SJCRH30 (cell line): ENCODE results near the gene GRIA3. TPM values are rescaled to one million over a fixed set of nuclear protein-coding genes. Genes with fewer than 3 reads are reported as not detected.

ENCODE experiments used
- DNase-seq, 2 experiments: peaks; one replicate each; pipeline ENCODE4 v3.0.0-alpha.2; 2015 to 2020
- H3K27ac ChIP-seq: fragments of 250-450 bp; sonication (Bioruptor Pico); 2 replicates; pipeline ENCODE4 v1.5.1; 2020; ENCODE audit warnings: mild to moderate bottlenecking, moderate library complexity
- H3K27me3 ChIP-seq: fragments of 250-450 bp; sonication (Bioruptor Pico); 2 replicates; pipeline ENCODE4 v1.5.1; 2020; ENCODE audit warnings: mild to moderate bottlenecking, moderate library complexity
- H3K36me3 ChIP-seq: fragments of 250-450 bp; sonication (Bioruptor Pico); 2 replicates; pipeline ENCODE4 v1.5.1; 2020; ENCODE audit warnings: mild to moderate bottlenecking, moderate library complexity
- H3K4me1 ChIP-seq: fragments of 250-450 bp; sonication (Bioruptor Pico); 2 replicates; pipeline ENCODE4 v1.5.1; 2020; ENCODE audit warnings: mild to moderate bottlenecking, moderate library complexity
- H3K4me3 ChIP-seq: fragments of 250-450 bp; sonication (Bioruptor Pico); 2 replicates; pipeline ENCODE4 v1.5.1; 2020; ENCODE audit warnings: mild to moderate bottlenecking, moderate library complexity
- H3K9me3 ChIP-seq: fragments of 250-450 bp; sonication (Bioruptor Pico); replicated peaks from 2 replicates; pipeline ENCODE4 v1.5.1; 2020; ENCODE audit warnings: mild to moderate bottlenecking, moderate library complexity
- total RNA-seq: library from RNA; depleted of rRNA; stranded (reverse); fragments of >200 nt; shearing (Covaris generic); gene quantifications from 2 replicates; pipeline ENCODE4 v1.2.3, GENCODE V29; 2014

The GRIA3 gene
- total RNA-seq, 1 experiment from 2014 or later = not detected

DNA sequence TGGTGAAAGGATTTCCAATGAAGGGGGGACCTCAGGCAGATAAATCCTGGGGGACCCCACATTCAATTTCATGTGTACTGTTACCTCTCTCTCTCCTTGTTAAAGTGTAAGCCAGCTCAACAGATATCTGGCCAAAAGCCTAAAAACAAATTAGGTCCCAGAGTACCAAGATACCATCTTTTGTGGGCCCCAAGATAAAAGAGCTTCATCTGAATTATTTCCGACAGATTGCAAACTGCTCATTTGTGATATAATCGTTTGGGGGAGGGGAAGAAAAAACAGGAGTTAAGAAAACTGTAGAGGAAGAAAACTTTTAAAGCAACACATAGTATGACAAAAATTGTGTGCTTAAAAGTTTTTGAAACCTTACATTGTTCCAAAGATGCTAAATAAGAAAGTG is 33.6 kb downstream of the GRIA3 start:
- Histone ChIP-seq H3K4me3 (no peak overlapping the region), H3K4me1 (no peaks in the 10 kb centered on the region), H3K27ac (no peak overlapping the region), H3K27me3 (no peaks in the 10 kb centered on the region), H3K36me3 (no peaks in the 10 kb centered on the region), H3K9me3 (no peaks in the 10 kb centered on the region)
- DNase-seq = no peak

DNA sequence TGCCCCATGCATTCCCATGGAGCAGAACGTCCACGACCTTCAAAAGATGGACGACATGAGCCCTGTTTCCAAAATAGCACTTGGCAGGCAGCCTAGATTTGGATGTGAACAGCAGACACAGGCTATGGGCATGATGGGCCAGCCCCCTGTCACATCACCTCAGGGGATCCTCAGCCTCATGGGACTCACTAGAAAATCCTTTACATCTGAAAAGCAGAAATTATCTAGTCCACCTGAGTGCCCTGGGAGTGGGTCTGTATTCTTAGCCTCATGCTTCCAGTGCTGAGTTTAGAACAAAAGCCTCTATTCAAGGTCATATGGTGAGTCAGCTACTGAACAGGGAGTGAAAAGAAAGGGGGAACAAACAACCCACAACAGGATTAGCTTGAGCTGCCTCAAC is 35.8 kb downstream of the GRIA3 start:
- Histone ChIP-seq H3K4me1 (no peaks in the 10 kb centered on the region), H3K36me3 (no peaks in the 10 kb centered on the region), H3K4me3 (no peak overlapping the region), H3K27me3 (no peaks in the 10 kb centered on the region), H3K27ac (no peak overlapping the region), H3K9me3 (no peaks in the 10 kb centered on the region)
- peak in 1 of 2 experiments; percentile 15 for DNase-seq

DNA sequence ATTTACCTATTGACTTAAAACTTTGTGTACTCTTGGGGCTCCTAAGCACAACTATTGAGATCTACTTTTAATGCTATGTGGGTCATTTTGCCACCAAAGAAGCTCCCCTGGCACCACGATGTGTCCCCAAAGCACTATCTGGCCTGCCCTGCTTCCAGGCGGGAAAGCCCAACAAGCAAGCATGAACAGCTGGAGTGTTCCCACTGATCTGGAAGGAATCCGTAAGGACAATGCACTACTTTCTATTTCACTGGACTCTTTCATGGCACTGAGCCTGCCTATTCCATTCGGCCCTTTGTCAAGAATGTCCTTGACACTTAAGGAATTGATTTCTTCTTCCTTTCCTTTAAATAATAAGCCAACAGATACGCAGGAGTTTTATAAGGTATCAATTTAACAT is 38.8 kb downstream of the GRIA3 start:
- no peaks in the 10 kb centered on the region for H3K27me3 ChIP-seq
- H3K4me1 ChIP-seq = no peaks in the 10 kb centered on the region
- no peaks in the 10 kb centered on the region for H3K9me3 ChIP-seq
- H3K36me3 ChIP-seq = no peaks in the 10 kb centered on the region
- no peak for DNase-seq
- H3K27ac ChIP-seq = no peak overlapping the region
- no peak overlapping the region for H3K4me3 ChIP-seq

DNA sequence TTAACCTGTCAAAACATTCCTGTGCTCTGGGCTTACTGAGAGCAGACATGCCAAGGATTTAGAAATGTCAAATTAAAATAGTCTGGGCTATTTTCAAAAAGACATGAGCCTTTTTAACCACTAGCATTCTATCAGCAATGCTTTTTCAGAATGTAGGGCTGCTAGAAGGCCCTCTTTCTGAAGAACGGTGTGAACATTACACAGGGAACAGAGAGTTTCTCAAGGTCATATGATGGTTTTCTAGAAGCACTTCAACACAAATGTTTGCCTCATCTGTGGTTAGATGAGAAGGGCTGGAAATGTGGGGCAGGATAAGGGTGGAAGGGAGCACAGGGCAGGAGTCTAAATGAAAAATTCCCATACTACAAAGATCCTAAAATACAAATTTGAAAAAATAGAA is 39.3 kb downstream of the GRIA3 start:
- Histone ChIP-seq H3K4me1 (no peaks in the 10 kb centered on the region), H3K27me3 (no peaks in the 10 kb centered on the region), H3K4me3 (no peak overlapping the region)

DNA sequence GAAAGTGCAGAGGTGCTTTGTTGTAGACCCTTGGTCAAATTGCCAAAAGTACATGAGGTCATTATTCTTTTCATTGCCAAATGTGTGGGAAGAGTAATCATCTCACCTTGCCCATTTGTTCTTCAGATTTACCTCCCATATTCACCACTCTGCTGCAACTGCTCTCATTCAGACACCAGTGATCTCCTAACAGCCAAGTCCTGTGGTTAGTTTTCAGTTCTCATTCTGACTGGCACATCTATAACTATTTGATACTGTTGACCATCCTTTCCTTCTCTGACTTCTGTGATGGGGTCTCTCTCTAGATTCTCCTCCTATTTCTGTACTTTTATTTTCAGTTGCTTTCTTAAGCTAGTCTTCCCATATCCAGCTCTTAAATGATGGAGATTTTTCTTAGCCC is 39.8 kb downstream of the GRIA3 start:
- Histone ChIP-seq H3K9me3 (no peaks in the 10 kb centered on the region), H3K27me3 (no peaks in the 10 kb centered on the region), H3K4me3 (no peak overlapping the region), H3K36me3 (no peaks in the 10 kb centered on the region), H3K27ac (no peak overlapping the region), H3K4me1 (no peaks in the 10 kb centered on the region)
- DNase-seq = no peak

More for the DNA sequence above, 39.3 kb downstream of the GRIA3 start:
- DNase-seq = no peak
- Histone ChIP-seq H3K27ac (no peak overlapping the region), H3K36me3 (no peaks in the 10 kb centered on the region), H3K9me3 (no peaks in the 10 kb centered on the region)

DNA sequence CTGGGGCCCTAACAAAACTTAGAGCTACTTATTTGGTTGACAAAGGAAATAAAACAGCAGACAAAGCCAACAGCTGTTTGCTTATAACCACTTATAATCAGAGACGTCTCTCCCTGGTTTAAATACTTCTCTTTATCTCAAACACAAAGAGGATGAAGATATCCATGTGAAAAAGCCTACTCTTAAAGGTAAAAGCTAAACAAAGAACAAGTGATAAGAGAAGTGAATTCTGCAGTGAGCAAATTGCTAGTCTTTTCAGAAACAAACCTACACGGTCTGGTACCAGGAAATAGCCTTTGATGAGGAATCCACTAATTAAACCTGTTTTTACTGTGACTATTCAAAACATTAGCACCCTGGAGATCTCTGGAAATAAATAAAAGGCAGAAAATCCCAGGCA is 46.7 kb downstream of the GRIA3 start:
- H3K4me1 ChIP-seq = no peaks in the 10 kb centered on the region
- H3K27me3 ChIP-seq = no peaks in the 10 kb centered on the region
- no peak for DNase-seq
- H3K9me3 ChIP-seq = no peaks in the 10 kb centered on the region
- H3K27ac ChIP-seq = no peak overlapping the region
- H3K4me3 ChIP-seq = no peak overlapping the region
- no peaks in the 10 kb centered on the region for H3K36me3 ChIP-seq

DNA sequence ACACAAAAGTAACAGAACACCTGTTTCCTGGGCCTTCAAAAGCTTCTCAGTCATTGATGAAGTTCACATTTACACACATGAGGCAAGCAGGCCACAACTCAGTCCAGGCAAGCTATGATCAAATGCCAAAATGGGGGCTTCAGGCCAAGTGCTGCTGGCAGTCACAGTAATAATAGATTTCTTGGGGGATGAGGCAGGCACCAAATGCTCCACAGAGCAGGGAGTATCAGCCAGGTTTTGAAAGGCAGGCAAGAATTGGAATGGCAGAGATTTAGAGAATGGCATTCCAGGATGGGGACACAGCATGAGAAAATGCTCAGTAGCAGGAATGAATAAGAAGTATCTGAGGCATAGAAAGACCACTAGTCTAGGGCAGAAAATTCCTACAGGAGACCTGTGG is 52.8 kb downstream of the GRIA3 start:
- Histone ChIP-seq H3K27ac (no peak overlapping the region), H3K9me3 (no peaks in the 10 kb centered on the region), H3K4me3 (no peak overlapping the region), H3K27me3 (no peaks in the 10 kb centered on the region), H3K4me1 (no peaks in the 10 kb centered on the region), H3K36me3 (no peaks in the 10 kb centered on the region)
- DNase-seq = no peak

DNA sequence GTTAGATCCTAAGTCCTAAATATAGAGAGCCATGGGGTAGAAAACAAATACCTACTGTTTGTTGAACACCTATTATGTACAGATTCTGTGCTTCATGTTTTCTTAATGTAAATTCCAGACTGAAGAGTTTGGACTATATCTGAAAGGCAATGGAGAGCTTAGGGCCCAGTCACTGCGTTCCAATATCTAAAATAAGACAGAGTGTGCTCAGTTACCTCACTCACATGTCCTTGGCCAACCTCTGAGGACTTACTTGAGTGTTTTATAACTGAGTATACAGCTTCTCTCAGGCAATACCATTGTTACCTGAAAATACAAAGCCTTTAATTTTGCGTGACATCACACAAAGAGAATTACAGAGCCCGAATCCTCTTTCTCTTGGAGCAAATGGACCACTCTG is 53.2 kb downstream of the GRIA3 start:
- no peaks in the 10 kb centered on the region for H3K36me3 ChIP-seq
- H3K27me3 ChIP-seq = no peaks in the 10 kb centered on the region
- H3K27ac ChIP-seq = no peak overlapping the region
- no peaks in the 10 kb centered on the region for H3K4me1 ChIP-seq
- H3K9me3 ChIP-seq = no peaks in the 10 kb centered on the region
- no peak overlapping the region for H3K4me3 ChIP-seq
- no peak for DNase-seq

DNA sequence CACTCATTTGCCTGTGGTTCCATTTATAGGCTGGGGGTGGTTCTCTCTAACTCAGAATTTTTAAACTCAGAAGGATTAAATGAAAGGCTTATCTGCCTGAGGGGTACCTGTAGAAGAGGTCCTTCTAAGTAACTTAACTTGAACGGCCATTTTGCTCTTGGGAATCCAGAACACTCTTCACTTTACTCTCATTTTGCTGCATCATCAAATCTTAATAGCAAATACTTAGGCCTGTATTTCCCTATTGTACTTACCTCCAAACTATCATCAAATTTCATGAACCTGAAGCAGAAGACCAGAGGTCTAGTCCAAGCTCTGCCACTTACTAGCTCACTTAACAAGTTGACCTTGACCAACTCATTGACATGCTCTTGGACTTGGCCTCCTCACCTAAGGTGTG is 70.4 kb downstream of the GRIA3 start:
- Histone ChIP-seq H3K36me3 (no peaks in the 10 kb centered on the region), H3K4me1 (no peaks in the 10 kb centered on the region), H3K9me3 (no peaks in the 10 kb centered on the region), H3K4me3 (no peak overlapping the region), H3K27me3 (no peaks in the 10 kb centered on the region), H3K27ac (no peak overlapping the region)
- no peak for DNase-seq

DNA sequence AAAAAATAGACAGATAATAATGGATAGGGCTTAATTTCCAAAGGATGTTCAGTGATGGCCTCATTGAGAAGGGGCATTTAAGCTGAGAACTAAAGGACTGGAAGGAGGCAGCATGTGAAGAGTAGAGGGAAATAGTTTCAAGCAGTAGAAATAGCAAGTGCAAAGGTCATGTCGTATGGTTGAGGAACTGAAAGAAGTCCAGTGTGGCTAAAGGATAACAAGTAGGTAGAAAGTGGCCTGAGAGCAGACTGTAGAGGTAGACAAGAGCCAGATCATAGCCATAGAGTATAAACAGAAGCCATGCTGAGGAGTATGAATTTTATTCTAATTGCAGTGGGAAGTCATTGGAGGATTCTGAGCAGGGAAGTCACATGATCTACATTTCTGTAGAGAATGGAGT is 72.3 kb downstream of the GRIA3 start:
- H3K27me3 ChIP-seq = no peaks in the 10 kb centered on the region
- no peaks in the 10 kb centered on the region for H3K4me1 ChIP-seq
- no peak overlapping the region for H3K4me3 ChIP-seq
- no peaks in the 10 kb centered on the region for H3K36me3 ChIP-seq
- H3K27ac ChIP-seq = no peak overlapping the region
- no peaks in the 10 kb centered on the region for H3K9me3 ChIP-seq
- no peak for DNase-seq

DNA sequence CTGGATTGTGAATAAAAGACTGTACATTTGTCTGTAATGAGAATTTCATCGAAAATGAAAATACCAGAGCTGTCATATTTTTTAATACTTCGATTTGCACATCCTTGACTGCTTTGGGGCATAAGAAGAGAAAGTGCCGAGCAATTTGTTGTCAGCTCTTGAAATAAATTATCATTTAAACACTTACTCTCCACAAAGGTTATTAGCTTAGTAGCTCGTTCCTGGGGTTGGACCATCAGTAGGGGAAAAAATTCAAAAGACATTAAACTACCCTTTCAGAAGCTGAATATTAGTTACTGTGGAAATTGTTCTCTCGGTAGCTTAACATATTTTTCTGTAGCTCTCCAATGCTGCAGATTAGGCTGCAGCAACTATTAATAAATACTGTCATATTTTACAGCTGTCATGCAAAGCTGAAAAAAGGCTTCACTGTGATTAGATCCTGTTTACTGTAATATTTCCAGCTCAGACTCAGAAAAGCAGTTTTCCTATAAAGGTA is 76.9 kb downstream of the GRIA3 start:
- no peak for DNase-seq
- Histone ChIP-seq H3K27ac (no peak overlapping the region), H3K27me3 (no peaks in the 10 kb centered on the region), H3K36me3 (no peaks in the 10 kb centered on the region), H3K9me3 (no peaks in the 10 kb centered on the region), H3K4me1 (no peaks in the 10 kb centered on the region), H3K4me3 (no peak overlapping the region)

DNA sequence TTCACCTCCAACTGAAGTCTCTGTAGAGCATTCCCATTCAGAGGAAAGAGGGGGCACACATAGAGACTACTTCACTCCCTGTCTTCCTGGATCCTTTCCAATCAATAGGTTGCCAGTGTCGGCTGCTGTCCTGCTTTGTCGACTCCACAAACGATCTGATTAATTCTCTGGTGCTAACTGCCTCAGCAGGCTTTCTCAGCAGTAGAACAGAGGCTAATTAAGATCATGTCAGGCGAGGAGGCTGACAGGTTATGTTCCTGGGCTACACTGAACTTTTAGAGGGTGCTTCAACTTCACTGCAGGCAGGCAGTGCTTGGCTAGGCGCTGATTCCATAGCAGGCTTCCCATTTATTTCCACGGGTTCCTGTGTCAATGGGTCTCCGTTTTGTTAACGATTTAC is 79.2 kb downstream of the GRIA3 start:
- no peak for DNase-seq
- no peaks in the 10 kb centered on the region for H3K4me1 ChIP-seq
- H3K36me3 ChIP-seq = no peaks in the 10 kb centered on the region
- no peak overlapping the region for H3K27ac ChIP-seq
- no peaks in the 10 kb centered on the region for H3K9me3 ChIP-seq
- H3K4me3 ChIP-seq = no peak overlapping the region
- H3K27me3 ChIP-seq = no peaks in the 10 kb centered on the region

DNA sequence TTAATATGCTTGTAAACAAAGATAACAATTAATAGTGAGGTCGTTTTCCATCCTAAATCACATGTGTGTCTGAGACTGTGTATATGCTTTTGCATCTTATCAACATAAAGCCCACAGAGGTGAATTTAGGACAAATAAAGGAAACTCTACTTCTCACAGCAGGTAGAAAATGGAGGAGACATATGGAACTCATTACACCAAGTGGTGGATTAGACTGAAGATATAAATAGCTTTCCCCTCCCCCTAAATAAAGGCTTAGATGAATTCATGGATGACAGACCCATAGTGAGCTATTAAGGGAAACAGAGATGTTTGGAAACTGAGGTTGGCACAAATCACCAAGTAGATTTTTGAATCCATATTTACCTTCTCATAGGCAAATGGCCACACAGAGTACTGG is 79.7 kb downstream of the GRIA3 start:
- Histone ChIP-seq H3K4me1 (no peaks in the 10 kb centered on the region), H3K27me3 (no peaks in the 10 kb centered on the region), H3K4me3 (no peak overlapping the region), H3K27ac (no peak overlapping the region), H3K36me3 (no peaks in the 10 kb centered on the region), H3K9me3 (no peaks in the 10 kb centered on the region)
- DNase-seq = no peak

DNA sequence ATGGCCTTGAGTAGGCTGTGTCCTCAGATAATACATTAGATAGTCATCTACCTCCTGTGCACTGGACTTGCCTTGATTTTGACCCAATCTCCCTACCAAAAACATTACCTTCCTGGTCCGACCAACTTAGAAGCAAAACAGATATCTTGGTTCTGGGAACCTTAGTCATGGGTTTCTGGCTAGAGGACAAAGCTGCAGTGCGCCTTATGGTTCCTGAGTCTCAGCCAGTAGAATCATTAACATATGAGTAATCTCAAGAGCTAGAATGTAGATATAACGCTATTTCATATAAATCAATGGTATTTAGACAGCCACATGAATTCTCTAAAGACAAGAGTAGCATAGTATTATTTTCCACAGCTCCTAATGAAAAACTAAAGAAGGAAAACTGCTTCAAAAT is 83.1 kb downstream of the GRIA3 start:
- Histone ChIP-seq H3K4me3 (no peak overlapping the region), H3K36me3 (no peaks in the 10 kb centered on the region), H3K27ac (no peak overlapping the region), H3K27me3 (no peaks in the 10 kb centered on the region), H3K4me1 (no peaks in the 10 kb centered on the region), H3K9me3 (no peaks in the 10 kb centered on the region)
- no peak for DNase-seq

DNA sequence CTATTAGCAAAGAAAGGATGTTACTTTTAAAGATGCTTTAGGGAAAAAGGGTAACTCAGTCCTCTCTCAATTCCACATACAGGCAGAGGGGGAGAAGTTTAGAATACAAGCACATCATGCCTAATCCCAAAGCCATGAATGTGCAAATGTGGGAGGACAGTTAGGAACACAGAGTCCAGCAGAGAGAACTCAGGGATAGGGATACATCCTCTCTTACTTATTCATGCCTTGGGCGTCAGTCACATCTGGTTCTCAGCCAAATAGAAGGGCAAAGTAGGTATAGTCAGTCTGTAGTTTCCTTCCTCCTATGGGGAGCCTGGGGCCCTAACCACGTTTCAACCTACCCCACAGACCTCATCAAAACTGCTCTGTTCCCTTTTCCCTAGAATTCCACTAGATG is 87.8 kb downstream of the GRIA3 start:
- H3K27me3 ChIP-seq = no peaks in the 10 kb centered on the region
- no peak overlapping the region for H3K4me3 ChIP-seq
- H3K36me3 ChIP-seq = no peaks in the 10 kb centered on the region
- H3K4me1 ChIP-seq = no peaks in the 10 kb centered on the region
- DNase-seq = no peak
- no peak overlapping the region for H3K27ac ChIP-seq
- no peaks in the 10 kb centered on the region for H3K9me3 ChIP-seq

DNA sequence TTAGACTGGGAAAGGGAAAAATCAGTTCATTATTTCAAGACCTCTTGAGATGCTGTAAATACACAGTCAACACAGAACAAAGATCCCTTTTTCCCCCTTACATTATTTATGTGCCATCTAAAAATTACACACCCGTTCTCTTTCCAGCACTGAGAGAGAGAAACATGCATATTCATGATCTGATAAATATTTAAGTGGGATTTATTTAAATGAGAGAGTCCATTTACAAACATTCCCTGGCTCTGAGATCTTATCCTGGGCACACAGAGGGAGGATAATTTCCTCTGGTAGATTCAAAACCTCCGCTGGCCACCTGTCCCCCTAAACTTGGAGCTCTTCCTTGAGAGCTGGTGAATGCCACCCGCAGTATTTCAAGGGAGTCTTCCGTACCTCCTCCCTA is 88.6 kb downstream of the GRIA3 start:
- no peaks in the 10 kb centered on the region for H3K4me1 ChIP-seq
- no peak overlapping the region for H3K4me3 ChIP-seq
- H3K27ac ChIP-seq = no peak overlapping the region
- H3K36me3 ChIP-seq = no peaks in the 10 kb centered on the region
- H3K27me3 ChIP-seq = no peaks in the 10 kb centered on the region
- no peaks in the 10 kb centered on the region for H3K9me3 ChIP-seq
- no peak for DNase-seq

DNA sequence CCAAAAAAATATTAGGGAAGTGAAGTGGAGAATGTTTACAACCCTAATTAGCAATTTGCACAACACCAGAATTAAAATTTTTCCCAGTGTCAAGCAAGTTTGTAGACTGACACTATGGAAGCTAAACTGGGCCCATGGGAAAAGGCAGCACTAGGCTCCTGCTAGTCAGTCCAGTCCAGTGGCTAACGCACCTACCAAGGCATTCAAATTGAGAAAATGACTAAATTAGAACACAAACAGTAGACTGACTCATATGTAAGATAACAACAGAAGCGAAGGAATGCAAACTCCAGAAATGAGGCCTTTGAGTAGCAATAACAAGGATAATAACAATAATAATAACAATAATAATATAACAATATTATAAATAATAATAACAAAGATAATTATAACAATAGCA is 90.7 kb downstream of the GRIA3 start:
- no peak overlapping the region for H3K4me3 ChIP-seq
- H3K9me3 ChIP-seq = no peaks in the 10 kb centered on the region
- no peaks in the 10 kb centered on the region for H3K27me3 ChIP-seq
- no peak overlapping the region for H3K27ac ChIP-seq
- no peak for DNase-seq
- H3K4me1 ChIP-seq = no peaks in the 10 kb centered on the region
- H3K36me3 ChIP-seq = no peaks in the 10 kb centered on the region
